NCI-H524 (cell line): ENCODE data around the gene FBXO8.

ENCODE experiments used
- DNase-seq, 2 experiments: peaks; one replicate each; lab custom pipeline; 2025; lab: John Stamatoyannopoulos, UW

Gene FBXO8

DNA sequence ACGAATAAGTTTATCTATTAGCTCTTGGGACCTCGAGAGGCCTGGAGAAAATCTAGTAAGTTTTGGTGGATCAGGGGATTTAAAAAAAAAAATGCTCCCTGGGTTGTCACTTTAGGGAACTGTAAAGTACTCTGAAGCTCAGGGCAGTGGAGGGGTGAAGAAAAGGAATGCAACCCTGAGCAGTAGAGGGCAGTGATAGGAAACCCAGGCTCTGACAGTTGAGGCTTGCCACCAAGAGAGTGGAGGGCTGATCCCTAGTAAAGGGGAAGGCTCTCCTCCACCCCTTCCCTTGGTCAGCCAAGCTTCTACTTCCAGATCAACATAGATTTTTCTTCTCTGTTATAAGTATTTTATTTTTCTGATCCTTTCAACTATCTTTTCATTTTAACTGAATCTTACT, 73.1 kb downstream of the FBXO8 start:
- DNase-seq, result no peak

- no peak for DNase-seq
These were observed 74.1 kb downstream of the FBXO8 start for GRCh38 chr4:174209341-174209740.

GRCh38 chr4:174207367-174207766, 76.1 kb downstream of the FBXO8 start:
- no peak for DNase-seq

GRCh38 chr4:174204164-174204831, 79.2 kb downstream of the FBXO8 start:
- no peak for DNase-seq

DNA sequence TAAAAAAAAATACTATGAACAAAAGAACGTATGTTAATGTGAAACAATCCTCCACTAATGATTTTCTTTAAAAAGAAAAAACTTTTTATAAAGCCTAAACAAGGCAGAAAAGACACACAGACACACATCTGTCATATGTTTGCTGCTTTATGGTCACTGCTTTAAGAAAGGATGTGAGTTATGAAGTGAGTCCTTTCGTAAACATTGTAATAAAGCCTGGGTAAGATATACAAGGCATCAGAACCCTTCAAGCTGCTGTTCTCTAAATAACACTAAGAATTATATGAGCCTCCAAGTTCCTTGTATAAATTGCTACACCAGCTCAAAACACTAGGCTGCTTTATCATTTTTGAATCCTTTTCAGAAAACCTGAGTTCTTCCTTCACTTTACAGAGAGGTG, 81.6 kb downstream of the FBXO8 start:
- no peak for DNase-seq

GRCh38 chr4:174199735-174200134, 83.7 kb downstream of the FBXO8 start:
- DNase-seq, result no peak

DNA sequence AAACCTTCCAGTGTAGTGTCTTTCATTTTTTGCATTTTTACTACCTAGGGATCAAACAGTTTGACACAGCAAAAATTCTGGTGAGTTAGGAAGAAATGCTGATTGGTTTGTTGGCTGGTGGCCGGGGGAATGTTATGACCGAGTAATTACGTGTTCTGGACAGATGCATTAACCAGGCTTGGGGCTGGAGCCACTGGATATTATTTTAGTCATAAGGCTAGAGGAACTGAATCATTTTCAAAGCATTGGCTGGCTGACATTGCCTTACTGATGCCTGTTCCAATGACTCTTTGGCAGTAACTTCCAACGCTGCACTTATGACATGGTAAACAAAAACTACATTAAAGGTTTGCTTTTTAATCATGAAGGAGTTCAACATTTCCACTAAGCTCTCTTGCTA, 84.6 kb downstream of the FBXO8 start:
- no peak for DNase-seq

DNA sequence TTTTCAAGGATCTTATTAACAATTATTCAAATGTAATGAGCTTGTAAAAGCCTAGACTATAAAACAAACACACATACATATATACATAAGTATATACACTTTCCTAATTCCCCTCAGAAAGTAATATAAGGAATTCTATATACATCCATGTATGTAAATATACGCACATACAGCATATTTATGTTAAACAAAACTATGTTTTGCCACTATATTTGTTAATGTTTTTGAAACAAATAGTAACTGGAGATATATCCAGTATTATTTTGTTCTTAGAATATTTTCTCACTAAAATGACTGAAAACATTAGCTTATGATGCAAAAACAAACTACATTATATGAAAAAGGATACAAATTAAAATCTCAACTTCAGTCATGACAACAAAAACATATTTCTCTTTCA, 85.1 kb downstream of the FBXO8 start:
- no peak for DNase-seq

DNA sequence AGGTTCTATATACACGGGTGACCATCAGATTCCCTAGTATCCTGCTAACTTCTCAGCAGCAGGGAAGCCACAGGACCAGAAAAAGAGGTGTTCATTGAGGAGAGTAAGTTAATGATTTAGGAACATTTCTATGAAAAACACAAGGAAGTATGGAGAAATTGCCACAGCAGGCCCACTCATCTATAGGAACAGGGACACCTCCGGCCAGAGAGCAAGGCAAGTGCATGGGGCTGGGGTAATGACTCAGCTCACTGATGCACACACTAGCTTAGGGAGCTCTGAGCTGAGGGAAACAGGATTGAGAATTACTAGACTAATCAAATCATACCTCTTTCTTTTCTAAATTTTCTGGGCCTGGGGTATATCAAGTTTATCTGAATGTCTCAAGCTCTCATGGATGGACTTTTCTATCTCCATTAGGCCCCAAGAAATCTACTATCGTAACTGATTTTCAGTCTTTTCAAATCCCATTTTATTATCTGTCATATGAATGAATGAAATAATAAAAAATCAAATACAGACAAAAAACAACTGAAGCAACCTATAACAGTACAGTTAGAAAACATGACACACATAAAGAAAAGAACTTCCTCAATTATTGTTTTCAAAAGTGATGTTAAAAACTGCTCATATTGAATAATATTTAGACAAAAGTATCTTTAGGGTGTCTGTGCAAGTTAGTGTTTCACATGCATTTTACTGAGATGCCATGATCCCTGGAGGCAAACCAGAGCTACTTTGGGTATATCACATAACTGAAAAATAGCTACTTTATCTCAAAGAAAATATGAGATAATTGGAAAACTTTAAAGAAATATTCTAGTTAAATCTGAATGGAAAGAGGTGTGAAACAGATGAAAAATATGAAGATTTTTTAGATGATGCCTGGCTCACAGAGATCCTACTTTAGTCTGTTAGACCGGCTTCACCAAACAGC, 89.8 kb downstream of the FBXO8 start:
- no peak for DNase-seq

- DNase-seq, result no peak
These were observed 90.5 kb downstream of the FBXO8 start for GRCh38 chr4:174192943-174193342.

- DNase-seq, result no peak
These were observed 92.5 kb downstream of the FBXO8 start for GRCh38 chr4:174190832-174191500.

DNA sequence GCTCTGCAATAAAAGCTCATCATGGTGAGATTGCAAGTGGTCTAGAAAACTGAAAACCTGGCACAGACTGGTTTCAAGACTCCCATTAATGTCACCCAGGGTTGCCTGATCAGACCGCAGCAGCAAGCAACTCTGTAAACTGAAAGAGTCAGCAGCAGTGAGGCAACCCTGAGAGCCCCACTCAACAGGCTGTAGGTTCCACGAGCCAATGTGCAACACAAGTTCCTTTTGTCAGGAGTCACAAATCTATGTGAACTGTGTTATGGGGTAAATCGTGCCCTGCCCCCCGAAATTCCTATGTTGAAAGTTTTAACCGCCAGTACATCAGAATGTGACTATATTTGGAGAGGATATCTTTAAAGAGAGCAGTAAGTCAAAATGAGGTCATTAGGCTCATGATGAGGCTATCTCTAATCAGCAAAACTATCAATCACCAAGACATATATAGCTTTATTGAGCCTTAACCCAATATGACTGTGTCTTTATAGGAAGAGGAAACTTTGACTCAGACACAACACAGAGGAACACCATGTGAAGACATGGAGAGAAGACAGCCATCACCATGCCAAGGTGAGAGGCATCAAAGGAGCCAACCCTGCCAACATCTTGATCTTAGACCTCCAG, 94.0 kb downstream of the FBXO8 start:
- DNase-seq, result no peak
